SK-N-DZ (cell line): Measurements from ENCODE around the gene PRG2.
"Not testable (repeated sequence)": the region's sequence is repeated elsewhere in the genome, so short reads cannot be mapped to it uniquely, and the experiment has no call there.

Experiments used
- DNase-seq: peaks from one replicate; pipeline ENCODE4 v3.0.0-alpha.2; 2015; ENCODE audit warnings: low spot score

Gene PRG2

DNA sequence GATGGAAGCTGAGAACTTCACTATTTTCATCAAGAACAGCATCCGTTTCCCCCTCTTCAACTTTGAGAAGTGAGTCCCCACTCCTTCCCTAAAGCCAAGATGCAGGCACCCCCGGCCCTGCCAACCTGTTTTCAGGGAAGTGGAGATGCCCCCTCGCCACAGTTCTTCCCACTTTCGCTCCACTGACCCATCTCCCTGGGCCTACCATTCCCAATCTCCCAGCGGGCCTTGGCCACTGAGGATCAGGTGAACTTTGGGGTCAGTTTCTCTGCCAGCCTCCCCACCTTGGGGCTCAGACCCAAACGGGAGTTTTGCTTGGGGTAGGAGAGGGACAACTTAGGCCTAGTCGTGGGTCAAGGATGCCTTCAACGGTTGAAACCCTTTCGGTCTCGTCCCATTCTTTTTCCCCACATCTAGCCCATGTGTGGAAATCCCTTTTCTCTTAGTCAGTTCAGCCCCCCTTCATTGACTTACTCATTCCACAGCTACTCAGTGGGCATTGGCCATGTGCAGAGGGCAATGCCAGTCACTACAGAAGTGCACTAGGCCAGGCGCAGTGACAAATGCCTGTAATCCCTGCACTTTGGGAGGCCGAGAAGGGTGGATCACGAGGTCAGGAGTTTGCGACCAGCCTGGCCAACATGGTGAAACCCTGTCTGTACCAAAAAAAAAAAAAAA lies 41.7 kb downstream of the PRG2 start:
- no peak for DNase-seq

DNA sequence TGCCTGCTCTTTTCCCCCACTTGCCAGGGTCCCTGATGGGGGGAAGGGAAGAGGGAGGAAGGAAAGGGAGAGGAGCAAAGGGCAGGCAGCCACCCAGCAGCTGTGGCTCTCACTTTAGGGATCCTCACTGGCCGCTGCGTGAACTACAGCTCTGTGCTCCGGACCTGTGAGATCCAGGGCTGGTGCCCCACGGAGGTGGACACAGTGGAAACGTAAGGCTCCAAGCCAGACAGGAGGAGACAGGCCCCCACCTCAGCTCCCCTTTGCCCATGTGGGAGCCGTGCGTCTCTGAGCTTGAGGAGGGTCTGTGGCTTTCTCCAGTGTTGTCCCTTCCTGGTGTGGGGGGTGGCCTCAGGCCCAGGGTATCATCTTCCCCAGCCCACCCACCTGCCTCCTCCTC lies 42.4 kb downstream of the PRG2 start:
- no peak for DNase-seq

DNA sequence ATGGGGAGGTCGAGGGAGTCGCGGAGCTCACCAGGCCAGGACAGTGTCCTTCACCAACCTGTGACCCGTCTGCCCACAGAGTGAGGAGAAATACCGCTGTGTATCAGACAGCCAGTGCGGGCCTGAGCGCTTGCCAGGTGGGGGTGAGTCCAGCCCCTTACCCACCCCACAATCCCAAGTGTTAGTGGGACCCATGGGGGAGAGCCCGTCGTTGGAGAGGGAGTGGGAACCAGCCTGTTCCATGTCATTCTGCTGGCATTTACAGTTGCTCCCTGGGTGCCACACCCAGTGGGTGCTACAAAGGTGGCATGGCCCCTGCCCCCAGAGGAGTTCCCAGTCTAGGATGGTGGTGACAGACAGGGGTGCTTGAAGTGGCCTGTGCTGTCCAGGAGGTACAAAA lies 43.1 kb downstream of the PRG2 start:
- no peak for DNase-seq

DNA sequence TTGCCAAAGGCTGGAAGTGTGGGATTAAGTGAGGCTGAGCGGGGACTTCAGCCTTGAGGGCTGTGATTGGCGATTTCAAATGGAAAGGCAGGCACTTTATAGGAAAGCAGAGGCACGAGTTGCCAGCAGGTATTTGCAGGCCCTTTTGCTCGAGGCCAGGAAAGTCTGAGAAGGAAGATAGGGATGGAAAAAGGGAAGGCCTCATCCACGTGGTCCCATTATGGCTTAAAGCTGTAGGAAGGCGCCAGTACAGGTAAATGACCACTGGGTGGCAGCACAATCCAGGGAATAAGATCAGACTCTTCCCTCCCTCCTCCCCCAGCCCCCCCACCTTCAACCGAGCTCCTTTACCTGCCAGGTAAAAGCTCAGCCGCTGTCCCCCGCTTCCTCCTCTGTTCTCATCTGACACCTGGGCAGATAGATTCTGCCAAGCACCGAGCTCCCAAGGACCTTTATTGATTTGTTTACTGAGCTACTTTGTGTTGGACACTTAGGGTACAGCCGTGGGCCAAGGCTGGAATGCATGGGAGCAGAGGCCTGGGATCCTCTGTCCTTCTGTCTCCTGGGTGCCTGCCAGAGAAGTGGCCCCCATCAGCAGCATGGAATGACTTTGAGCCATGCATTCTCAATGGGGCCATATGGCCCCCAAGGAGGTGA lies 44.8 kb downstream of the PRG2 start:
- DNase-seq, result peak; percentile 73

DNA sequence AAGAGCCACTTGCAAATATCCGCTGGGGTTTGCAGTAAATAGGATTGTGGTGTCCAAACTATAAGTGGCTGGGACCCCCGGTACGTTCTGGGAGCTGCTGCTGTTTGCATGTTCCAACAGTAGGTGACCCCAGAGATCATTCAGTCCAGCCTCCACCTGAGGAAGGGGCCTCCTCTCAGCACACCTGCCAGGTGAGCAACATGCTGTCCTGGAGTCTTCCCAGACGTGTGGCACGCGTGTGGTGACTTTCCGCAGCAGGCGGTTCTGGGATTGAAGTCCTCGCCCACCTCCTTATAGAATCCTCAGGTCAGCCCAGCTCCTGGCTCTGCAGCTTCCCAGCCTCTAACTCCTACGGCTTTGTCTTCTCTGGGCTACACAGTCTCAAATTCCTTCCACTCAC lies 45.6 kb downstream of the PRG2 start:
- DNase-seq, result no peak

DNA sequence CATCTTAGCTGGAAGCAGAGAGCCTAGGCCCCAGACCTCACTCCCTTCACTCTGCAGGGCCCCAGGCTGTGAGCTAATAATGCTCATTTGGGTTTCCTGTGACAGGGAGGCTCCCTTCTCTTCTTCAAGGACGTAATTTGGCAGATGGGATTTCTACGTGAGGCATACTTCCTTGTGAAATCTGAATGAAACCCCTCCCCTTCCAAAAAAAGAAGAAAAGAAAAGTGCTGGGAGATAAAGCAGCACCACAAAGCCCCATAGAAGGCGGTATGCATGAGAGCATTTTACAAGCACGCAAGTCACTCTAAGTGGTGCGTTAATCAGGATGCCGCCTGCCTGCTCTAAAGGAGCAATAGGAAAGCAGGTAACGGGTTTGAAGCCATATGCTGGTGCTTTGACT lies 46.6 kb downstream of the PRG2 start:
- DNase-seq, result no peak

DNA sequence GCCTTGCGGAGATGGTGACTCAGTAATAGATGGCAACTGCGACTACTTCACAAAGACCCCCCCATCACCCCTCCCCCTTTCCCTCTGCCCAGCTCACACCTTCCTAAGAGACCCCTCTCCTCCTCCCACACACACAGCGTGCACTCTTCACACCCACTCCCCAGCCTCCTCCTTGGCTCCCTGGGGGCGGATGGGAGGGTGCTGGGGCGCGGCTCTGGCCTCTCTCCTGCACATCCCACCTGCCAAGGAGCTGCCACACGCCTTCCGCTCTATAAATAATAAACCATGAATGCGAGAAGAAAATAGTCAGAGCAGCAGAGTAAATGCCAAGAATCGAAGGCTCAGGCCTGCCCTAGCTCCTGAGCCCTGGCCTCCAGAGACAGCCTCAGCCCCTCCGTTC lies 47.7 kb downstream of the PRG2 start:
- no peak for DNase-seq

DNA sequence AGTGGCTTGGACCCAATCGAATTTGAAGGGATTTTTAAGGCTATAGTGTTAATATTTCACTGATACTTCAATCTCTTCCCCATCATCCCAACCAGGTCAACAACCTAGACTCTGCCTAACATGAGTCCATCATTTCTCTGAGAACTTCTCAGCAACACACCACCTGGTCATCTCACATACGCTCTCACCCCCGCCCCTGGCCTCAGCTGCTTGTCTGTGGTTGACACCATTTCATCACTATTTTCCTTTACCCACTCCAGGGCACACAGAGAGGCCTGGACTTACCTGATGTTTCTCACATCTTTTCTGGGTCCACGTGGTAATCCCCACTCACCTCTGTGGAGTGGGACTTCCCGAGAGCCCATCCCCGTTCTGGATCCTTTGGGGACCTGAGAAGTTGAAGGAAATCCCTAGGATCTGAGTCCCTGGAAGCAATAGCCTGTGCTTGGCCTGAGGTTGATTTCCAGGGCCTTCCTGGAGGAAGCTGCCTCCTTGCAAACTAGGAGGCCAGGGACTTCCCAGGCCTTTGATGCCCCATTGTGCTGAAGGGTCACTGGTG lies 49.1 kb downstream of the PRG2 start:
- DNase-seq, result no peak

DNA sequence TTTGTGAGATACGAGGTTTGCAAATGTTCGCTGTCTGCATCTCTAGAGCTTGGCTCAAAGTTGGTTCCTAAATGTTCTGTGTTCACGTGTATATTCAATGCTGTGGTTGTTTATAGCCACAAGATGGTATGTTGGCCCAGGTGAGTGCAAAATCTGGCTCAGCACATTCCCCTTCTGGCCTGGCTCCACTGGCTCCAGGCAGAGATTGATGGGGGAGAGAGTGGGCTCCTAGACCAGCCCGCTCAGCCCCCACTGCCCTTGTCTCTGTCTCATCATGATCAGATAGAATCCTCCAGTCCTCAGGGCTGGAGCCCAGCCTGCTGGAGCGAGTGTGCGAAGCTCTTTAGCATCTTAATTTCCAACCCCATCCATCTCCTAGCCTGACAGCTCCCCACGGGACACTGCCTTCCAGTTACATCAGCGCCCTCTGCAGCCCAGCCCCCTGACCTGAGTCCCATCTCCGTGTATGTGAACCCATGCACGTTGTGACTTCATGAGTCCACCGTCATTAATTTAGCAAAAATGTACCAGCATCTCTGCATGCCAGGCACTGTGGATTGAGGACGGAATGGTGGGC lies 50.3 kb downstream of the PRG2 start:
- peak; percentile 91 for DNase-seq

DNA sequence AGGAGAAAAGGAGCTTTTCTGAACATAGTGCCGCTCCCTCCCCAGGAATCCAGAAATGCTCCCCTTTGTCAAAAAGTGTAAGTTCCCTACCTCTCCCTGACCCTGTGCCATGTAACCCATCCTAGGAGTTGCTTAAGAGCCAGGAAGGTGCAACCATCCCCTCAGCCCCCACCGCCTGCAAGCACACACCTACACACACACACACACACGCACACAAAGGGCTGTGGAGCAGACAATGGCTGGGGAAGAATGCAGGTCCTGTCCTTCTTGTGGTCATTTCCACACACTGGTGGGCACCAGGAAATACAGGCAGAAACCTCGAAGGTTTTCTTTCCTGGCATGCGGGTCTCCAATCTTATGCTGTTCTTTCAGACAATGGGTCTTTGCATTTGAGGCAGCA lies 51.1 kb downstream of the PRG2 start:
- peak; percentile 30 for DNase-seq

DNA sequence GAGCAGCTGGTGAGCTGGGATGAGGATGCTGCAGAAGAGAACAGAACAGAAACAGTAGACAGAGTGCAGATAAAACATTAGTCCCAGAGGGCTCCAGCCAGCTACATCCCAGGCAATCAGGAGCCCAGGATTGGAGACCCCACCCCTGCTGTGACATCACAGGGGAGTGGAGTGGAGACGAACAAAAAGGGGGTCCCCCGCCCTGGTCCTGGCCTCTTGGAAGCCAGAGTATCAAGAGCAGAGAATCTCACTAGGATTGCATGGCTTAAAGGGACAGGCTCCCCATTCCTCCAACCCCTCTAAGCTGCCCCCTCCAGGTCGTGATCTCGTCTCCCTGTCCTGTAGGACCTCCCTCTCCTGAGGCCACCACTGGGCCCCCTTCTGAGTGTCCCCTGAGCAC lies 52.3 kb downstream of the PRG2 start, which contains the start of gene P2RX3:
Gene P2RX3, plus strand, starts transcription at position 211 of the 400 bp plus-strand sequence. CDS start 199 bp downstream, outside the sequence.
- DNase-seq, result peak; percentile 97

DNA sequence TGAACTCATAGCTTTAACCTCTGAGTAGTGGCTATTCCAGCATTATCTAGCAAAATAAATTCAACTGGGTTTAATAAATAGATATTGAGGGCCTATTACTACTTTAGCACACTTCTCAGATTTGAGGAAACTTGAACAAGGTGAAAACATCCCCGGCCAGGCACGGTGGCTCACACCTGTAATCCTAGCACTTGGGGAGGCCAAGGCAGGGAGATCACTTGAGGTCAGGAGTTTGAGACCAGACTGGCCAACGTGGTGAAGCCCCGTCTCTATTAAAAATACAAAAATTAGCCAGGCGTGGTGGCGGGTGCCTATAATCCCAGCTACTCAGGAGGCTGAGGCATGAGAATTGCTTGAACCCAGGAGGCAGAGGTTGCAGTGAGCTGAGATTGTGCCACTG lies 53.6 kb downstream of the PRG2 start:
- DNase-seq, result not testable (repeated sequence)
